Measurements from ENCODE around the gene STEAP1.

STEAP1 gene

GRCh38 chr7:90201500-90202195 lies 47.4 kb downstream of the STEAP1 start:
- no peaks in the 10 kb centered on the region for H4K20me1 ChIP-seq (ENCODE audit: insufficient read depth, low read length)
- H3K9ac ChIP-seq (ENCODE audit: low read length) = no peak overlapping the region
- H3K4me3 ChIP-seq (ENCODE audit: low read depth, low read length, poor library complexity, severe bottlenecking) = no peak overlapping the region
- H3K27ac ChIP-seq (ENCODE audit: low read depth, low read length, poor library complexity, severe bottlenecking) = no peak overlapping the region
- no peaks in the 10 kb centered on the region for H3K9me2 ChIP-seq (ENCODE audit: low read depth, low read length)
- TF ChIP-seq CTCF (IDR thresholded peaks at IDR 0.05; ENCODE audit: low read length) = no peak
- TF ChIP-seq EZH2 (IDR thresholded peaks at IDR 0.05; ENCODE audit: borderline replicate concordance, low read length) = no peak
- no peaks in the 10 kb centered on the region for H3K79me2 ChIP-seq (ENCODE audit: insufficient read depth, low read length)
- no peaks in the 10 kb centered on the region for H3K9me3 ChIP-seq (ENCODE audit: low read length)
- no peak overlapping the region for H3K4me2 ChIP-seq (ENCODE audit: low read length)
- no peaks in the 10 kb centered on the region for H3K27me3 ChIP-seq (ENCODE audit: insufficient read depth, low read length)
- H2AFZ ChIP-seq (ENCODE audit: low read length) = no peak overlapping the region
- no peaks in the 10 kb centered on the region for H3F3A ChIP-seq (ENCODE audit: insufficient read depth, low read length)
- no peaks in the 10 kb centered on the region for H3K36me3 ChIP-seq (ENCODE audit: insufficient read depth, low read length)
- no peaks in the 10 kb centered on the region for H3K4me1 ChIP-seq (ENCODE audit: insufficient read depth, low read length, severe bottlenecking)

- H3K79me2 ChIP-seq (ENCODE audit: insufficient read depth, low read length) = no peaks in the 10 kb centered on the region
- no peak overlapping the region for H3K9ac ChIP-seq (ENCODE audit: low read length)
- H3K9me2 ChIP-seq (ENCODE audit: low read depth, low read length) = no peaks in the 10 kb centered on the region; the same call in 1 of the 2 replicates
- H3K27me3 ChIP-seq (ENCODE audit: insufficient read depth, low read length) = no peaks in the 10 kb centered on the region
- no peaks in the 10 kb centered on the region for H3K36me3 ChIP-seq (ENCODE audit: insufficient read depth, low read length)
- no peaks in the 10 kb centered on the region for H4K20me1 ChIP-seq (ENCODE audit: insufficient read depth, low read length)
- no peak overlapping the region for H2AFZ ChIP-seq (ENCODE audit: low read length)
- H3K27ac ChIP-seq (ENCODE audit: low read depth, low read length, poor library complexity, severe bottlenecking) = no peak overlapping the region
- no peaks in the 10 kb centered on the region for H3K4me1 ChIP-seq (ENCODE audit: insufficient read depth, low read length, severe bottlenecking)
- no peaks in the 10 kb centered on the region for H3F3A ChIP-seq (ENCODE audit: insufficient read depth, low read length)
- H3K9me3 ChIP-seq (ENCODE audit: low read length) = no peaks in the 10 kb centered on the region
- H3K4me2 ChIP-seq (ENCODE audit: low read length) = no peak overlapping the region
- H3K4me3 ChIP-seq (ENCODE audit: low read depth, low read length, poor library complexity, severe bottlenecking) = no peak overlapping the region
- TF ChIP-seq EZH2 (IDR thresholded peaks at IDR 0.05; ENCODE audit: borderline replicate concordance, low read length) (no peak), CTCF (IDR thresholded peaks at IDR 0.05; ENCODE audit: low read length) (no peak)
Measured at GRCh38 chr7:90207956-90208355, 53.7 kb downstream of the STEAP1 start.

GRCh38 chr7:90209776-90210175 lies 55.5 kb downstream of the STEAP1 start:
- Histone ChIP-seq H4K20me1 (ENCODE audit: insufficient read depth, low read length) (no peaks in the 10 kb centered on the region), H2AFZ (ENCODE audit: low read length) (no peak overlapping the region), H3K4me1 (ENCODE audit: insufficient read depth, low read length, severe bottlenecking) (no peaks in the 10 kb centered on the region), H3K27ac (ENCODE audit: low read depth, low read length, poor library complexity, severe bottlenecking) (no peak overlapping the region), H3K4me3 (ENCODE audit: low read depth, low read length, poor library complexity, severe bottlenecking) (no peak overlapping the region), H3K9me2 (ENCODE audit: low read depth, low read length) (no peaks in the 10 kb centered on the region; the same call in 1 of the 2 replicates), H3K36me3 (ENCODE audit: insufficient read depth, low read length) (no peaks in the 10 kb centered on the region), H3K9me3 (ENCODE audit: low read length) (no peaks in the 10 kb centered on the region), H3F3A (ENCODE audit: insufficient read depth, low read length) (no peaks in the 10 kb centered on the region), H3K27me3 (ENCODE audit: insufficient read depth, low read length) (no peaks in the 10 kb centered on the region), H3K4me2 (ENCODE audit: low read length) (no peak overlapping the region), H3K9ac (ENCODE audit: low read length) (no peak overlapping the region), H3K79me2 (ENCODE audit: insufficient read depth, low read length) (no peaks in the 10 kb centered on the region)
- TF ChIP-seq CTCF (IDR thresholded peaks at IDR 0.05; ENCODE audit: low read length) (no peak), EZH2 (IDR thresholded peaks at IDR 0.05; ENCODE audit: borderline replicate concordance, low read length) (no peak)

Measured in OCI-LY1 (cell line).